Chondrocyte (in vitro differentiated cells): ENCODE data around the gene TTC39C. TPM values are rescaled to one million over a fixed set of nuclear protein-coding genes. Genes with fewer than 3 reads are reported as not detected.

Source experiments
- DNase-seq: peaks from one replicate; pipeline ENCODE4 v3.0.0; 2021; ENCODE audit warnings: mixed read lengths, low spot score
- H3K27ac Mint-ChIP-seq: one replicate; pipeline ENCODE4 v1.8.0; 2021; ENCODE audit warnings: mild to moderate bottlenecking, moderate library complexity, mixed read lengths; ENCODE audit not compliant: unreplicated experiment
- H3K27me3 Mint-ChIP-seq: 2 replicates; pipeline ENCODE4 v1.8.0; 2021; ENCODE audit warnings: low read depth, mixed read lengths
- H3K36me3 Mint-ChIP-seq: 2 replicates; pipeline ENCODE4 v1.8.0; 2021; ENCODE audit warnings: low read depth, mixed read lengths
- H3K4me1 Mint-ChIP-seq: 2 replicates; pipeline ENCODE4 v1.8.0; 2021; ENCODE audit warnings: low read depth, mild to moderate bottlenecking, mixed read lengths
- H3K4me3 Mint-ChIP-seq: one replicate; pipeline ENCODE4 v1.8.0; 2021; ENCODE audit warnings: mild to moderate bottlenecking, moderate library complexity, mixed read lengths; ENCODE audit not compliant: unreplicated experiment
- H3K9me3 Mint-ChIP-seq: 2 replicates; pipeline ENCODE4 v1.8.0; 2021; ENCODE audit warnings: low read depth, mixed read lengths
- CTCF ChIP-seq: fragments of 200-600 bp; sonication (generic); IDR thresholded peaks from 2 replicates; pipeline ENCODE4 v1.5.0; 2021; ENCODE audit warnings: antibody characterized with exemption, mild to moderate bottlenecking, moderate library complexity
- total RNA-seq: library from RNA; stranded (reverse); gene quantifications from 3 replicates; pipeline ENCODE4 v1.2.1, GENCODE V29; 2021

The TTC39C gene
- total RNA-seq, 1 donor from 2014 or later = 11.2 TPM

- no peak for TF ChIP-seq CTCF
- H3K9me3 Mint-ChIP-seq = no peaks in the 10 kb centered on the region
- H3K4me3 Mint-ChIP-seq = no peak overlapping the region
- no peaks in the 10 kb centered on the region for H3K27me3 Mint-ChIP-seq
- no peak for DNase-seq
- H3K4me1 Mint-ChIP-seq = peaks cover 12% of the 10 kb centered on the region
- peaks cover 4% of the 10 kb centered on the region for H3K36me3 Mint-ChIP-seq
- H3K27ac Mint-ChIP-seq = no peak overlapping the region
These were observed 51.4 kb downstream of the TTC39C start for GRCh38 chr18:24065906-24066305.

GRCh38 chr18:24068945-24069693, 54.6 kb downstream of the TTC39C start:
- H3K4me1 Mint-ChIP-seq = peaks cover 12% of the 10 kb centered on the region
- H3K9me3 Mint-ChIP-seq = no peaks in the 10 kb centered on the region
- H3K36me3 Mint-ChIP-seq = peaks cover 4% of the 10 kb centered on the region
- no peak overlapping the region for H3K4me3 Mint-ChIP-seq
- DNase-seq = no peak
- no peak overlapping the region for H3K27ac Mint-ChIP-seq
- TF ChIP-seq CTCF = no peak
- H3K27me3 Mint-ChIP-seq = no peaks in the 10 kb centered on the region

DNA sequence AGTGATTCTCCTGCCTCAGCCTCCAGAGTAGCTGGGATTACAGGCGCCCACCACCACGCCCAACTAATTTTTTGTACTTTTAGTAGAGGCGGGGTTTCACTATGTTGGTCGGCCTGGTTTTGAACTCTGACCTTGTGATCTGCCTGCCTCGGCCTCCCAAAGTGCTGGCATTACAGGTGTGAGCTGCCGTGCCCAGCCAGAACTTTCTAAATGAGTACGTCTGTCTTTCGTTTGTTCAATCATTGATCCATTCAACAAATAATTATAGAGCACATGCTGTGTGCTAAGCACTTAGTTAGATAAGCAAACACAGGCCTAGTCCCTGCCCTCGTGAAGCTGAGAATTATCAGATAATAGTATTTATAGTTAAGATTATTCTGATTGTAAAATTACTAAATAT, 56.5 kb downstream of the TTC39C start:
- no peak for DNase-seq
- Mint-ChIP-seq H3K9me3 (no peaks in the 10 kb centered on the region), H3K4me3 (no peak overlapping the region), H3K4me1 (peaks cover 12% of the 10 kb centered on the region), H3K27ac (no peak overlapping the region), H3K36me3 (peaks cover 4% of the 10 kb centered on the region), H3K27me3 (no peaks in the 10 kb centered on the region)
- no peak for TF ChIP-seq CTCF

DNA sequence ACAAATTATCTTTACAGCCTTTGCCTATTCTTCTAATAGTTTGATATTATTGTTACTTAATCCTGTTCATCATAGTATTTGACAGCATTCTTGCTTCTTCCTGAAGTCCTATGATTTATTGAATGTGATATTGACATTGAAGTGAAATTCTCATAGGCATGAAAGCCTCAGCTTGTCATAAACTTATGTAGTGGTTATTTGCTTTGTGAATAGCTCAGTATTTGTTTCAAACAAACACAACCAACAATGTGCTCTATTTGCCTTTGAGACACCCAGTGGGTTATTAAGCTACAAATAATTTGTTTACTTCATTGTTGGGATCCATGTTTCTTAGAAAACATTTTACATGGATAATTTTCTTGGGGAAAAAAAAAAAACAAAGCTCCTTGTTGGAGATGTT, 57.2 kb downstream of the TTC39C start:
- Mint-ChIP-seq H3K27ac (no peak overlapping the region), H3K36me3 (peaks cover 2% of the 10 kb centered on the region), H3K9me3 (no peaks in the 10 kb centered on the region), H3K4me3 (no peak overlapping the region), H3K4me1 (peaks cover 9% of the 10 kb centered on the region), H3K27me3 (no peaks in the 10 kb centered on the region)
- no peak for DNase-seq
- no peak for TF ChIP-seq CTCF

GRCh38 chr18:24072743-24073142, 58.2 kb downstream of the TTC39C start:
- no peak for TF ChIP-seq CTCF
- no peaks in the 10 kb centered on the region for H3K9me3 Mint-ChIP-seq
- peaks cover 9% of the 10 kb centered on the region for H3K4me1 Mint-ChIP-seq
- no peak overlapping the region for H3K4me3 Mint-ChIP-seq
- no peak overlapping the region for H3K27ac Mint-ChIP-seq
- H3K36me3 Mint-ChIP-seq = peaks cover 1% of the 10 kb centered on the region
- DNase-seq = no peak
- no peaks in the 10 kb centered on the region for H3K27me3 Mint-ChIP-seq
